GM18511 (cell line): Measurements from ENCODE around the gene BTBD9.
"Not testable (repeated sequence)": the region's sequence is repeated elsewhere in the genome, so short reads cannot be mapped to it uniquely, and the experiment has no call there.

Experiments used
- ATAC-seq: cut with Tn5 transposase; IDR thresholded peaks from one replicate; pipeline ENCODE4 v1.9.1; 2021; ENCODE audit warnings: mild to moderate bottlenecking, moderate library complexity; ENCODE audit not compliant: unreplicated experiment

BTBD9 gene

GRCh38 chr6:38650207-38650752 lies 10.6 kb upstream of the BTBD9 start:
- no peak for ATAC-seq

DNA sequence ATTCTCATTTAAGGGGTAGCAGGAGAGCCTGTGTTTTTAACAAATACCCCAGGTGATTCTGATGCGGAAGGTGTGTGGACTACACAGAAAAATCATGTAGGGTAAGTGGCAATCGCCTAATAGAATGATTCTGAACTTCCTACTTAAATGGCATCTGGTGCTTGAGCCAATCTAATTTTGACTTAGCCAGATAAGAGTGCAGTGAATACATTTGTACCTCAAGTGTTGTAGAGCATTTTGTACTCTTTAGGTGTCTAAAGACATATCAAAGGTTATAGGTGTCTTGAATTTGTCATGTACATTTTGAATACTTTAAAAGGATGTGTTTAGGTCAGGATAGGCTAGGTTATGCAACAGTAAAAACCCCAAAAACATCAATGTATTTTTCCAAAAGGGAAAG lies 10.0 kb upstream of the BTBD9 start:
- ATAC-seq, result no peak

DNA sequence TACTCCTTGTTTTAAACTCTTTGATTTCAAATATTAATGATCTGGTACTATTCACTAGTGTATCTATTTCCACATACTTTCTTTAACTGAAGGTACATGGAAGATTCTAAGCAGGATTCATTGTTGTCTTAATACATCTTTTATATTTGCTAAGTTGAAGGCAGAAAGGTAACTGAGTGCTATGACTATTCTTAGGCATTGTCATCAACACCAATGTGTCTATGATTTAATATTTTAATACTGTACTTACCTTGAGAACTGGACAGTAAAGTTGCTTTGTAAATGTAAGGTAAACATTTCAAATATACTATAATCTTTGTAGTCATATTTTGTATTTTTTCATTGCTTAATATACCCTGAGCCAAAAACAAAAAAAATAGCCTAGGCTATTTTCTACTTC lies 8.9 kb upstream of the BTBD9 start:
- no peak for ATAC-seq

DNA sequence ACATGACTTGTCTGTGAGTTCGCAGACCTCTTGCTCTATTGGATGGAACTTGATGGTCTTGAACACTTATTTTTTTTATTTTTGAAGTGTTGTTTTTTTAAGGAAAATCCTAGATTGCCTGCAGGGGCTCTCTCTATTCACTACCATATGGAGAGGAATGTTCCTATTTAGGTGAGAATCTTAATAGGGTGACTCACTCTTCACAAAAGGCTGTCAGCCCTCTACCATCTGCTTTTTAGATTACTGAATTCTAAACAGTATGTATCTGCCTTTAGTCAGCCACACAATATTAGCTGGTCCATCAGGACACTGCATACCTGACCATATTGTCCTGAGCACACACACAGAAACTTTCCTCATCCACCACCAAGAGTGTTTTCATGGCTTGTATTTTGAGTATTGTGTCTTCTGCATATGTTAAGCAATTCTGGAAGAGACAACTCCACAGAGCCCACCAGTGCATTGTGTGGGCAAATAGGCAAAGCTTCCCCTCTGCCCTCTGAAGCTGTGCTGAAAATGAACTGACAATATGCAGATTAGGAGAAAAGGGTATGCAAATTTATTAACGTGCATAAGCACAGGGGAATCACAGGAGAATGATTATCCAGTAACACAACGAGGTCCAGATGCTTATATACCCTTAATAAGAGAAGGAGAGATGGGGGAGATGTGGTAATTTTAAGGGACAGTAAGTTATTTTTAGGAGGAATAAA lies 6.6 kb upstream of the BTBD9 start:
- ATAC-seq, result no peak

DNA sequence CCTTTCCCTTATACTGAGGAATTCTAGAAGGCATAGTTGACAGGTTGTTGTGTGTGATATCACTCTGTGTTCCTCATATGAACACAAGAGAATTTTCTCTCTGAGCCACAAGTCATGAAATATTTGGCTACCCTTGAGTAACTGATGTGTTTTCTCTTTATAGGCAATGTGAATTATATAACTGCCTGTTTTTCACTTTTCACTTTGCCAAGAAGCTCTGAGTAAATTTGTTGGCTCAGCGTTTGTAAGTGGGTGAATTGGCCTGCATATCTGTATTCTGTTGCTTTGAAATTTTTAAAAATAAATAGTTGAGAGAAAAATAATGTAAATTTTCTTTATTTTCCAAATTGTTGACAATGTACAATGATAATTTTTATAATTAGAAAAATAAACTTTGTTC lies 5.2 kb upstream of the BTBD9 start:
- no peak for ATAC-seq

DNA sequence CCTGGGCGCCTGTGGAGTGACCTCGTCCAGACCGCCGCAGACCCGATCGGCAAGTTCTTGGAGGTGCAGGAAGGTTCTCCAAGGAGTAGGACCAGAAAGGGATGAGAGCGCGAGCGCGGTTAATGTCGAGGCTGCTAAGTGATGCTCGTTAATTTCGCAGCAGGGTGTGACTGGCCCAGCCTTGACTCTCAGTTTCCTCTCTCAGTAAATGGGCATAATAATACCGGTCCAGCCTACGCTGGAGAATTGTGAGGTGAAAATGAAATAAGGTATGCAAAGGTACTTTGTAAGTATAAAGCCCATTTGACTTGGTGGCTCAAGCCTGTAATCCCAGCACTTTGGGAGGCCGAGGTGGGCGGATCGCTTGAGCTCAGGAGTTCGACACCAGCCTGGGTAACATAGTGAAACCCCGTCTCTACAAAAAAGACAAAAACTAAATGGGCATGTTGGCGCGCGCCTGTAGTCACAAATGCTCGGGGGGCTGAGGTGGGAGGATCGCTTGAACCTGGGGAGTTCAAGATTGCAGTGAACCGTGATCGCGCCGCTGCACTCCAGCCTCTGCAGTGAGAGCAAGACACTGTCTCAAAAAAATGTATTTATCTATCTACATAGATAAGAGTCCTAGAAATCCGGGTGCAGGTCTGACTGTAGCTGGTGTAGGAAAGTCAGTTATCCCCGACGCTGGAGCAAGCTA lies 634 bp upstream of the BTBD9 start:
- ATAC-seq, result peak; percentile 21

DNA sequence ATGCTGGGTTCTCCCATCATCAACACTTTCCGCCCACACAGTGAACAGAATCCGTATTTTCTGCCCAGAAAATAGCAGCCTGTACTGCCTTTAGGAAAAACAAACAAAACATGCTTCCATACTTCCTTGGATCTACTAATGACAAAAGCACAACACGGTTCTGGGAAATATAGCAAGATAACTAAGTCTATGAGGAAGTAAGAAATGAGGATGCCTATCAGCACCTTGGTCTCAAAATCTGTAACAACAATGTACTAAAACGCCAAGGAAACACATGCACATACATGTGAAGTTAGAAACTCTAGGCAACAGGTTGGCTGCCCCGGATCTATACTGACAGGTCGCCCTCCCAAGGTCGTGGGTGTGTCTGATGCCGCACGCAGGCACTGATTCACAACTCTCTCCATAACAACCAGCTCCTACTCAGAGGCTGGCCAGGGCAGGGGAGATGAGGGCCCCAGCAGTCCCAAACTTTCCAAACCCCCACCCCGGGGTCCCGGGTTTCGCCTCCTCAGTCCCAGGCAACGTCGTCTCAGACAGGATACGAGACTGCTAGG lies 710 bp downstream of the BTBD9 start:
- peak; percentile 38 for ATAC-seq

- no peak for ATAC-seq
Measured at GRCh38 chr6:38637756-38638155, 2.0 kb downstream of the BTBD9 start.

GRCh38 chr6:38636027-38636426 lies 3.7 kb downstream of the BTBD9 start:
- ATAC-seq, result no peak

DNA sequence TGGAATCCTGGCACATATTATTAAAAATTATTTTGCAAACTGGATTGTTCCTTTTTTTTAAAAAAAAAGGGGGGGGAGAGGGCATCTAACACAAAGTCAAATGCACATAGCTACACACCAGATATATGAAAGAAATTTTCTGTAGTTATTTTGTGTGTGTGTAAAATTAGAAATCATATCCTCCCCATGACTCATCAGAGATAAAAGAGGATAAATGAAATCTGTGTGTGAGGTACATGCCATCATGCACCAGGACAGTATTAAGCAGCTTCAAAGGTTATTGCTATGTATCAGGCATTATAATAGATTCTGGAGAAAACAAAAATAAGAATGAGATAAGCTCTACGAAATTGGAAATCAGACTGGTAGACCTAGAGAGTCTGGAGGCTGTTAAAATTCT lies 5.2 kb downstream of the BTBD9 start:
- ATAC-seq, result no peak

DNA sequence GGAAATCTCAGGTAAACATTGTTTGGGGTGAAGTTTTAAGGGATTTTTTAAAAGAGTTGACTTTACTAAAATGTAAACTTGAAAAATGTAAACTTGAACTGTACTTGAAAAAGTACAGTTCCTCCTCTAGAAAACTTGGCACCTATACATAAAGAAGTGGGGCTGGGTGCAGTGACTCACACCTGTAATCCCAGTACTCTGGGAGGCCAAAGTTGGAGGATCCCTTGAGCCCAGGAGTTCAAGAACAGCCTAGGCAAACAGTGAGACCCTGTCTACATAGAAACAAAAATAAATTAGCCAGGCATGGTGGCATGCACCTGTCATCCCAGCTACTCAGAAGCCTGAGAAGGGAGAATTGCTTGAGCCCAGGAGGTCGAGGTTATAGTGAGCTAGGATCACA lies 7.2 kb downstream of the BTBD9 start:
- ATAC-seq, result no peak

GRCh38 chr6:38631186-38631783 lies 8.4 kb downstream of the BTBD9 start:
- ATAC-seq, result no peak

GRCh38 chr6:38625217-38625616 lies 14.5 kb downstream of the BTBD9 start:
- ATAC-seq, result no peak

DNA sequence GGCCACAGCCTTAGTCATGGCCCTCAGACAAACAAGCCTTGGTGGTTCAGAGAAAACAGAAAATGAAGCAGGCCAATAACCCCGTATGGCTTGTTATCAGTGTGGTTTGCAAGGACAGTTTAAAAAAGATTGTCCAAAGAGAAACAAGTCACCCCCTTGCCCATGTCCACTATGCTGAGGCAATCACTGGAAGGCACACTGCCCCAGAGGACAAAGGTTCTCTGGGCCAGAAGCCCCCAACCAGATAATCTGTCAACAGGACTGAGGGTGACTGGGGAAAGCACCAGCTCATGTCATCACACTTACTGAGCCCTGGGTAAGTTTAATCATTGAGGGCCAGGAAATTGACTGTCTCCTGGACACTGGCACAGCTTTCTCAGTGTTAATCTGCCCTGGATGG lies 20.4 kb downstream of the BTBD9 start:
- ATAC-seq, result not testable (repeated sequence)

GRCh38 chr6:38618301-38618700 lies 21.4 kb downstream of the BTBD9 start:
- ATAC-seq, result not testable (repeated sequence)

DNA sequence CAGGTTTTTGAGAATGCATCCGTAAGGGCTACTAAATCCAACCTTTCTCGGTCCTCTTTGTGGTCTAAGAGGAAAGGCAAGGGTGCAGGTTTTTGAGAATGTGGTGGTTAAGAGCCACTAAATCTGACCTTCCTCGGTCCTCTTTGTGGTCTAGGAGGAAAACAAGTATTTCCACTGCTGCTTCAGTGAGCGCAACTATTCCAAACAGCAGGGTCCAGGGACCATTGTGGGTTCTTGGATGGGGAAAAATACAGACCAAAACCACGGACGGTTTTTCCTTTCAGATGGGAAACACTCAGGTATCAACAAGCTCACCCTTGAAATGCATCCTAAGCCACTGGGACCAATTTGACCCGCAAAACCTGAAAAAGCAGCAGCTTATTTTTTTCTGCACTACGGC lies 21.9 kb downstream of the BTBD9 start:
- ATAC-seq, result no peak

- no peak for ATAC-seq
Measured at GRCh38 chr6:38612143-38612965, 27.4 kb downstream of the BTBD9 start.

DNA sequence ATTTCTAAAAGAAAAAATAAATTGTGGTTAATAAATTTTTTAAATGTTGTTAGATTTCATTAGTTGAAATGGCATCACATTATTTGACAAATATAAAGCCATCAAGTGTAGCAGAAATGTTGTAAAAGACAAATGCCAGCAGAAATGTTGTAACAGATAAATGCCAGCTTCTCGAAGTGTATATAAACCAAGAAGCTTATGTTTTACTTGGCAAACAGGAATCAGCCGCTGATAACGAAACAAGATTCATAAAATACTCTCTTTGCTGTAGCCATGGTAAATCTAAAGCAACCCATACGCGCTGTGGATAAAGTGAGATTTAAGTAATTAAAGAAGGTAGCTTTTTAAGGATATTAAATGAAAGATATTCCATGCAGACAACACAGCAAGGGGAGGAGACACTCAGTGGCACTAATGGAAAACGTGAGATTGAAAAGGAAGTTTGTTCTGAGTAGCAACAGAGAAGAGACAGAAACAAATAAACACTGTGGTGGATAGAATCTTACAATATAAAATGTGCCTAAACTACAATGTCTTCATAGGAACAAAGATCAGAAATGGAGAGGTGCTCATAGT lies 29.6 kb downstream of the BTBD9 start:
- no peak for ATAC-seq

DNA sequence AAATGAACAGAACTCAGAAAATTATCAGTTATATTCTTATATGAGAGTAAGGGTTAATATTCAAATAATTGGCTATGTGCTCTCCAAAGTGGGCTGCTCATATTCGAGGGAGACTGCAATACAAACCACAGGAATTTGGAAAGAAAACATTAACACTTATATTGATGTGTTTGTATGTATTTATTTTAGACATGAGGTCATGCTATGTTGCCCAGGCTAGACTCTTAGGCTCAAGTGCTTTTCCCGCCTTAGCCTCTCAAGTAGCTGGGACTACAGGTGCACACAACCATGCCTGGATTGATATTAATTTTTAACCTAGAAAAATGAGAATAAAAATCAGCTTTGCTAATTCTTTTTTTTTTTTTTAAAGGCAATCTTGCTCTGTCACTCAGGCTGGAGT lies 35.0 kb downstream of the BTBD9 start:
- no peak for ATAC-seq

GRCh38 chr6:38603966-38604365 lies 35.8 kb downstream of the BTBD9 start:
- no peak for ATAC-seq
